NCI-H1436 (cell line): ENCODE measurements around the gene DDX24.

Experiments
- DNase-seq: peaks from one replicate; lab custom pipeline; 2025; lab: John Stamatoyannopoulos, UW

DDX24 gene

DNA sequence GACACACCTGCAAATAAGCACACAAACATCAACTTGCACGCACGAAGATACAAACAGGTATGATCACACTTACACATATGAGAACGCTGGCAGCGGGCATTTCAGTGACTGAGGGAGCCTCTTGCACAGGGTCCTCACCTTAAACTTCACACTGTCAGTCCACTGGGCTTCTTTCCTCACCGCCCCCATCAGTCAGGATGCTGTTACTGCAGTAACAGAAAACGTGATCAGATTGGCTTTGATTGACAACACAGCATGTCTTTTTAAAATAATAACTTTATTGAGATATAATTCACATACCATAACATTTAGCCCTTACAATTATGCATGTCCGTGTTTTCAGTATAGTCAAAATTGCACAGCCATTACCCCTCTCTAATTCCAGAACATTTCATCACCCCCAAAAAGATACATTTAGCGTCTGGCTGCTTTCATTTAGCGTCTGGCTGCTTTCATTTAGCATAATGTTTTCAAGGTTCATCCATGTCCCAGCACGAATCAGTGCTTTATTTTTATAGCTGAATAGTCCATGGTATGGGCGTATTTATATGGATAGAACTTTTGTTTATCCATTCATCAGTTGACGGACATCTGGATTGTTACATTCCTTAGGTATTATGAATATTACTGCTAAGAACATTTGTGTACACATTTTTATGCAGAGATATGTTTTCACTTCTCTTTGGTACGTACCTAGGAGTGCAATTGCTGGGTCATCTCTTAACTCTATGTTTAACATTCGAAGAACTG lies 75.5 kb downstream of the DDX24 start:
- no peak for DNase-seq

DNA sequence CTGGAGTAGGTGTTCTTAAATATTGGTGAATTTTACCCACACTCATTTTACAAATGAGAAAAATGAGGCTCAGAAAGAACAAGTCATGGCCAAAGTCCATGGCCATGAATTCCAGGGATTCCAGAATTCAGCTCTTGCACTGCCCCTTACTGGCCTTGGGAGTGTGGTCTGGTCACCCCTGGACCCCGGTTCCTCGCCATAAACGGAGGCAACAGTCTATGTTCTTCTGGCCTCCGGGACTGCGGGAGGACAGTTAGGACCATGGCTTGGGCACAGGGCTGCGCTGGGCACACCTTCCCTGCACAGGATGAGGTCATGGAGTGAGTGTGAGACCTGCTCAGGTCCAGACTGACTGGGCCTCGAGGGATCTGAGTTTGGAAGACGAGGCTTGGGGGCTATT lies 77.0 kb downstream of the DDX24 start:
- DNase-seq, result no peak

DNA sequence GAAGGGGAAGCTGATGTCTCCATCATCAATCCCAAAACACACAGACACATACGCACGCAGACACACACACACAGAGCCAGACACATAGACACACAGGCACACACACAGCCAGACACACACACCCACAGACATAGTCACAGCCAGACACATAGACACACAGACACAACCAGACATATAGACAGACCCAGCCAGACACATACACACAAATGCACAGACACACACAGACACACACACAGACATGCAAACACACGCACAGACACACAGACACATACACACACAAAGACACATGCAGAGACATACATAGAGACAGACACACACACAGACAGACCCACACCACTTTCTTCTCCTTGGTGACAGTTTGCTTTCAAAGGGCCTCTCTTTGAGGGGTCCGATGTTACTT lies 77.6 kb downstream of the DDX24 start:
- DNase-seq, result no peak

DNA sequence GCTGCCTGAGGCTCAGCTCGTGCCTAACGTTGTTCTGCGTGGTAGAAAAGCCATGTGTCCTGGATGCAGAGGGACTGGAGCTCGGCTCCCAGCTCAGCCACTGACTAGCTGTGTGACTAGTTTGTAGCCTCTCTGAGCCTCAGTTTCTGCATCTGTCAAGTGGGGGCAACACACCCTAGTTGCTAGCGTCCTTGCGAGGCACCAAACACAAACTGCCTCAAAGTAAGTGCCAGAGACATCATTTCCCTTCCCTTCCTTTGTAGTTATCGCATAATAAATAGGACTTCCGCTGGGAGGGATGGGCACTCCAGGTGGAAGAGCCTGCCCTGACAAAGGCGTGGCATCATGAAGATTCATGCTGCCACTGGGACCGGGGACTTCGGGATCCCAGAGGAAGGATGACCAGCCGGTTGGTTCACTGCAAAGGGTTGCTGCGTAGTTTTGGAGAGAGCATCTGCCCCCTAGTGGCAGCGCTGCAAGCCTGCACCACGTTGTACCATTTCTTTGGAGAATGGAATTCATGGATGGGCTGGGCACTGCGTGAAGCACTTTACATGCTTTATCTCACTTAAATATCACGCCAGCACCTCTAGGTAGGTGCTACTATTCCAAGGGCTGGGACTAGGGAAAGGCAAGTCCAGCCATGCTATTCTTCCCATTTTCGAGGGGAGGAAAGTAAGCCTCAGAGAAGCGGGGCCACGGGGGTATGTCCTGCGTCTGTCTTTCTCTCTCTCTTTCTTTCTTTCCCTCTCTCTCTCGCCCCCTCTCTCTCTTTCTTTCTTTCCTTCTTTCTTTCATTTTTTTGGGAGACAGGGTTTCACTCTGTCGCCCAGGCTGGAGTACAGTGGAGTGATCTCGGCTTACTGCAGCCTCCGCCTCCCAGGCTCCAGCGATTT lies 79.3 kb downstream of the DDX24 start:
- peak; percentile 20 for DNase-seq

DNA sequence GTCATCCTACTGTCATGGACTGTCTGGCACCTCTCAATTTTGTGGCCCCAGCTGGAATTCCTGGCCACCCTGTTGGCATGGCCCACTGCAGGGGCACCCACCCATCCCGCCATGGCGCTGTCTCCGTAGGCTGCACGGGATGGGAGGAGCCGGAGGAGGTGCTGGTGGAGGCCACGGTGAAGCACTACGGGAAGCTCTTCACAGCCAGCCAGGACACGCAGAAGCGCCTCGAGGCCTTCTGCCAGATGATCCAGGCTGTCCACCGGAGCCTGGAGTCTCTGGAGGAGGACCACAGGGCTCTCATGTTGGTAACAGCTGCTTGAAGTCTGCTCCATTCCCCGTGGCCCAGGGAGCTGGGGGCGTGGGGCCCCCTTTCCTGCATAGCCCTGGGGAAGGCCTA lies 80.0 kb downstream of the DDX24 start:
- no peak for DNase-seq

DNA sequence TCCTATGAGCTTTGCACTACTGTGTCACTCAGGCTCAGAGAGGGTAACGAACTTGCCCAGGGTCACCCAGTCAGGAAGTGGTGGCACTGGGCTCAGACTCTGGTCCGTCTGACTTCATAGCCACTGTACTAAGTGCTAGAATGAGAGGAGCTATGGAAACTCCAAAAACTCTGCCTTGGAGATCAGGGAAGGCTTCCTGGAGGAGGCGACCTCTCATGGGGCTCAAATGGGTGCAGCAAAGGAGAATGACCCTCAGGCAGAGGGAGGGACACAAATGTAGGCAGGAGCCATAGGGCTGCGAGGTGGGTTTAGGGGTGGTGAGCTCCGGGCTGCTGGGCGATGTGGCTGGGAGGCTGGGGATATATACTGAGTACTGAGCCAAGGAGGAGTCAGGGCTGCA lies 80.7 kb downstream of the DDX24 start:
- DNase-seq, result no peak

DNA sequence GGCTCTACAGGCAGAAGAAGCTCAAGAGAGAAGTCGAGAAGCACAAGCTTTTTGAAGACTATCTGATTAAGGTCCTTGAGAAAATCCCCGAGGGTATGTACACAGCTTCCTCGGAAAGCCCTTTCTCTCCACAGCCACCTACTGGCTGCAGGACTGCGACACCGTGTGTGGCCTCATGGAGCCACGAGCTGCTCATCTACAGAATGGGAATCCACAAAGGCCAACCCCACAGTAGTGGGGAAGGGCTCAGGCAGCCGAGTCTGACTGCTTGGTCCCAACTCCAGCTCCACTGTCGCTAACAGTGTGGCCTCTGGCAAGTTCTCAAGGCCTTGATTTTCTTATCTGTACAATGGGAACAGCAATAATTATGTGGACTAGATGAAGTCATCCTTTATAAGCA lies 81.4 kb downstream of the DDX24 start:
- no peak for DNase-seq

DNA sequence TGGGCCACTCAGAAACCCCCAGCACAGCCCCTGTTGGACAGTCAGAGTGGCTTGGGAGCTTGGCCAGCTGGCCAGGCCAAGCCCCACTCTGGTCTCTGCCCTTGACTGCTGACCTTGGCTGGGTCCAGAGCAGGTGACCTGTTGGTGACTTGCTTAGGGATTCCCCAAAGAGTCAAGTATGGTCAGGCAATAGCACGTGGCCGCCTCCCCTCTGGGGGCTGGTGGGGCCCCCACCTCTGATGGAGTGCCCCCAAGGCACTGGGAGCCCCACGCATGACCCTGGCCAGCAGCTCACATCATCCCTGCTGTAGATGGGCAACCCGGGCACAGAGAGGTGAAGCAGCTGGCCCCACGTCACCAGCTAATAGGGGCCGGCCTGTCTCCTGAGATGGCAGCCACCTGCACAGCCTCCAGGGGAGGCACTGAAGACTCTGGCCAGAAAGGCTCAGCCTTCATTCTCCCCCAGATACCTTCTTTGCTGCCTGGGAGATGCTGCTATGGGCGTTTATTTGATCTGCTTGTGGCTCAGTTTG lies 82.1 kb downstream of the DDX24 start:
- no peak for DNase-seq
